CD4-positive, alpha-beta T cell treated with Interleukin-6 at 100 ng/mL for 8 hours (primary cell): ENCODE measurements around the gene EFCAB13.

ENCODE experiments used
- DNase-seq: peaks from one replicate; pipeline ENCODE4 v3.0.0-alpha.2; 2020; ENCODE audit warnings: mixed read lengths, low spot score

EFCAB13 gene

GRCh38 chr17:47323382-47324223 is at the start of gene EFCAB13:
Gene EFCAB13, plus strand, starts transcription at chr17:47323955. Its CDS starts 4,399 bp downstream, at chr17:47328354.
- DNase-seq, result peak; percentile 70

GRCh38 chr17:47274319-47275069 is 49.3 kb upstream of the EFCAB13 start:
- no peak for DNase-seq

- DNase-seq, result no peak
Observed at GRCh38 chr17:47275245-47275984, 48.3 kb upstream of the EFCAB13 start.

GRCh38 chr17:47276444-47276843 is 47.3 kb upstream of the EFCAB13 start:
- DNase-seq, result no peak

DNA sequence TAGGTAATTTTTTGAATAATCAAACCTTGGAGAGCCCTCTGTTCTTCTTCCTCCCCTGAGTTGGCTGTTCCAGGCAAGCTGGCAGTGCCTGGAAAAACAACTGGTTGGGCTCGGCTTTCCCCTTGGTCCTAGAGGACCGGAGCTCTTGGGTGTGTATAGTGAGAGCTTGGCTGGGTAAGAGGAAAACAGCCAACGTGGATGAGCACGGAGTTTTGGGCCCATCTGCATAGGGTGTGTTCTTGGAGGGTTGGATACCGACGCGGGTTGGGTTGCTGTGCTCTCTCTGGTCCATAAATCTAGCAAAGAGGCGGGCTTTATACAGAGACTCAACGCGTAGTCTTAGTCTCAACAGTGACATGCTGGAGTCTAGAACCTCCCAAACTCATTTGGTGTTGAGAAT is 46.9 kb upstream of the EFCAB13 start:
- DNase-seq, result no peak

DNA sequence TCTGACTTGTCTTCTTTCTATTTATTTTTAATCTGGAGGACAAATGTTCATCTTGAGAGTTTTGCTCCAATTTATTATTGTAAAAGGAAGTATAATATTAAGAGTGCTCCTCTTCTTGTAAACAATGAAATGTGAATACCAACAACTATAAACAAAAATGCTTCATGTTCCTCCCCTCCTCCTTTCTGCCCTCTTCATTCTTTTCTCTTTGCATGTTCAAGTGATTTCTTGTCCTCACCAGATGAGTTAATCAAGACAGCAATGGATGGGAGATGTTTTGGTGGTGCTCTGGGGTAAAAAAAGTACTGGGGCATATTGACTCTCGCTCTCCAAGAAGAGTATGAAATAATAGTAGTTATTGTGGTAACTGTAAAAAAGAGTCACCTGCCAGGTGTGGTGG is 45.8 kb upstream of the EFCAB13 start:
- DNase-seq, result no peak

GRCh38 chr17:47278561-47278960 is 45.2 kb upstream of the EFCAB13 start:
- DNase-seq, result no peak

DNA sequence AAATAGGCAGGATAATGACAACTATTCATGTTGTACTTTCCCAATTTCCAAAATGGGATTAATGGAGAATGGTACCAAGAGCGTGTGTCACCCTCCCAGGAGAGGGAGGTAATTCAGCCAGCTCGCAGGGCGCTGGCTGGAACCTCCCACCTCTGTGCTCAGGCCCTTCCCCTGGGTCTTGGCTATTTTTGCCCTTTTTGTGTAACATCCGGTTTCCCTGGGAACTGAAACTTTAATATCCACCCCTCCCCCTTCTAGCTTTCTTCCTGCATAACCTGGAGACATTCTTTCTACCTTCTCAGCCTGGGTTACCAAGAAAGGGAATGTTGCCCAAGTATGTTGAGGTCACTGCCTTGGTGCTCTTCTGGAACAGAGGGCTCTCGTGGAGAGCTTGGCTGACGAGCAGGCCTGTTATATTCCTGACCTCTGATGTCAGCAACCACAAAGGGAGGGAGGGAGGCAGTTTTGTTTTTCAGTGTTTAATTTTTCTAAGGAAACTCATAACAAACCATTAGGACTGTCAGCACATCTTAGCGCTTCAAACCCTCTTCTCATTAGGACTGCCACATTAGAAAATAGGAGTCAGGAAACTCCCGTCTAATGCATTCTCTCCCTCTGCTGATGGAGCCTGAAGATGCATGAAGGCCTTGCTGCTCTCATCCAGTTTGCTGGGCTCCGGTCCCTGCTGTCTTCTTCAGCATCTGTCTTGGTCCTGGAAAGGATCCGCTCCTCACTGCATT is 44.5 kb upstream of the EFCAB13 start:
- no peak for DNase-seq

DNA sequence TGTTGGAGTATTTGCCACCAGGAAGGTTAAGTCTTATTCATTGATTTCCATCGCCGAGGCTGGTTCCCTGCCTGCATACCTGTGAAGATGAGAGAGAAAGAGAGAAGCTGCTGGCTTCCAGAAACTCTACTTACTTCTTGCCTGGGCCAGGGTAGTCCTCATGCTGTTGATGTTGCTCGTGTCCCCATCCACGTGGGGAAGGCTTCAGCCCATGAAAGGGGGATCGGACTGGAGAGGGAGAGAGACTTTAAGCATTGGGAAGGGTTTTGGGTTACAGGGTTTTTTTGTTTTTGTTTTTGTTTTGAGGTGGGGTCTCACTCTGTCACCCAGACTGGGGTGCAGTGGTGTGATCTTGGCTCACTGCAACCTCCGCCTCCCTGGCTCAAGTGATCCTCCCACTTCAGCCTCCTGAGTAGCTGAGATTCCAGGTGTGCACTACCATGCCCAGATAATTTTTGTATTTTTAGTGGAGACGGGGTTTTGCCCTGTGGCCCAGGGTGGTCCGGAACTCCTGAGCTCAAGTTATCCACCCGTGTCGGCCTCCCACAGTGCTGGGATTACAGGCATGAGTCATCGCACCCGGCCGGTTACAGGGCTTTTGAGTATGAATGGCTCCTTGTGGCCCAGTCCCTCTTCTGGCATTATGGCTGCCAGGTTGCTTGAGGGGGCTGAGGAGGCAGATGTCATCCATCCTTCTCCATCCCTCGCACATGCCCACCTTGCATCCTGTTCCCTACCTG is 43.5 kb upstream of the EFCAB13 start:
- DNase-seq, result no peak

DNA sequence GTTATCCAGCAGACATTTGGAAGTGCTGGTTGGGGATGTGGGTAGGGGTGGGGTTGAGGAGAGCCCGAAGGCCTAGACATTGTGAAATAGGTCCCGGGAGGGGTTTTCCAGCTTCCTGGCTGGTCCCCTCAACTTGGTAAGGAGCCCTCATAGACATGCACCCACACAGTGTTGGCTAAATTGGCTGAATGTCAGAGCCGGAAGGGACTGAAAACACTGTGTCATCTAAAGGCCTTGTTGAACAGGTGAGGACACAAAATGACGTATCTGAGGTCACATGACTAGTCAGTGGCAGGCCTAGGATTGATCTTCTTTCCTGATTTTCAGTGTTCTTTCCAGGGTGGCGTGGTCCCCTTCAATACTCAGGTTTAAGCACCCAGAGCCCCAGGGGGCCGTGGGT is 42.5 kb upstream of the EFCAB13 start:
- DNase-seq, result no peak

DNA sequence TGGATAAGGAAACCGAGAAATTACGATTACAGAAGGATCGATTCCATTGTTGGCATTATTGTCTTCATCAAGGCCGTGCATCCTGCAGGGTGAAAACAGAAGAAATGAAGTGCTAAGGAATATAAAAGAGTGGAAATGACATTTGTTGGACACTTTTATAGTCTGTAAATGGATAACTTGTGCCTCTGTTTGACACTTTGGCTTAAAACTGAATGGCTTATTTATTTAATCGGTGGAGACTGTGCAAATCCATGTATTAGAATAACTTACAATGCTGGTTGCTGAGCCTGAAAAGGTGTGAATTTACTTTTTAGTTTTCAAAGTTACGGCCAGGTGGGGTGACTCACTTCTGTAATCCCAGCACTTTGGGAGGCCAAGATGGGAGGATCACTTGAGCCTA is 38.8 kb upstream of the EFCAB13 start:
- no peak for DNase-seq

DNA sequence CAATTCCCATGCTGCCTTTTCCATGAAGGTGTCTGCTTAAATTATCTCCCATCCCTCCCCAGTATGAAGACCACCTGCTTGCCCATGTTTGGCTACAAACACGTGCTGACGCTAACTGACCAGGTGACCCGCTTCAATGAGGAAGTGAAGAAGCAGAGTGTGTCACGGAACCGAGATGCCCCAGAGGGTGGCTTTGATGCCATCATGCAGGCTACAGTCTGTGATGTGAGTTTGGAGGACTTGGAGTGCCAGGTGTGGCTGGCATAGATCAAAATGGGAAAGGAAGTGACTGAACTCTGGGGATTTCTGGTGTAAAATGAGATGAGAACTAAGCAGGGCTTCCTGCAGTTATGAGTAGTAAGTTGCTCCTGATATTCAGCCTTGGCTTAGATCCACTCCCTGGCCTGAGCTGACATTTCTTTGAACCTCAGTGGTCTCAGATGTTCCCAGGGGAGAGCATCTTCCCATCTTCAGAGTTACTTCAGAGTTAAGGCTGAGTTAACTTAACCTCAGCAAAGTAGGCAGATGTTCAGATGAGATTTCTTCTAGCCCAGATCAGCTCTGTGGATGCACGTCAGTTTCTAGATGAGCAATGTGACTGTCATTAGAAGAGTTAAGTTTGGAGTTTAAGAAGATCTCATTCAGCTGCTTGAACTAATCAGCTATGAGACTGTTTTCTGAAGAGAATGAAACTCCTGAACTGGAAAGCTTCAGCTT is 37.4 kb upstream of the EFCAB13 start:
- no peak for DNase-seq

- no peak for DNase-seq
Observed at GRCh38 chr17:47287068-47287467, 36.7 kb upstream of the EFCAB13 start.

GRCh38 chr17:47287639-47288038 is 36.1 kb upstream of the EFCAB13 start:
- no peak for DNase-seq

DNA sequence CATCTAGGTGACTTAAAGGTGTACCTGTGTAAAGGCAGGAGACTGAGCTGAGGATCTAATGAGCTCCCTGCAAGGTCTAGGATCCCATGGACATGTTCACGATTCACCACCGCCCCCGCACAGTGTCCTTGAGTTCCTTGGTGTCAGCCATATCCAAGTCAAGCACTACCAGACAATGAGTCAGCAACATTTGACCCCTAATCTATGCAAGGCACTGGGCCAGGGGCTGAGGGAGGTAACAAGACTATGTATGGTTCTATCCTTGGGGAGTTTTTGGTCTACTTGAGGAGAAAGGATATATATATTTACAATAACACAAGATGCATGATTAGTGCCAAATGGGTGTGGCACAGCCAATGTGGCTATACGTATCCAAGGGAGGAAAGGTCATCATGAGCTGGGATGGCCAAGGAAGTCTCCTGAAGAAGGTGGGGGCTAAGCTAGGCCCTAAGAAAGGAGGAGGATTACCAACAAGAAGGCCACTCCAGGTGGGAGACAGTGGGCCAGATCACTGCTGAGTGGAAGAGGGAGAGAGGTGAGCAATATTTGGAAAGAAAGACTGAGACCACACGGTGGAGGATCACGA is 35.1 kb upstream of the EFCAB13 start:
- no peak for DNase-seq

- no peak for DNase-seq
Observed at GRCh38 chr17:47289302-47289701, 34.5 kb upstream of the EFCAB13 start.

- no peak for DNase-seq
Observed at GRCh38 chr17:47290870-47291241, 32.9 kb upstream of the EFCAB13 start.

DNA sequence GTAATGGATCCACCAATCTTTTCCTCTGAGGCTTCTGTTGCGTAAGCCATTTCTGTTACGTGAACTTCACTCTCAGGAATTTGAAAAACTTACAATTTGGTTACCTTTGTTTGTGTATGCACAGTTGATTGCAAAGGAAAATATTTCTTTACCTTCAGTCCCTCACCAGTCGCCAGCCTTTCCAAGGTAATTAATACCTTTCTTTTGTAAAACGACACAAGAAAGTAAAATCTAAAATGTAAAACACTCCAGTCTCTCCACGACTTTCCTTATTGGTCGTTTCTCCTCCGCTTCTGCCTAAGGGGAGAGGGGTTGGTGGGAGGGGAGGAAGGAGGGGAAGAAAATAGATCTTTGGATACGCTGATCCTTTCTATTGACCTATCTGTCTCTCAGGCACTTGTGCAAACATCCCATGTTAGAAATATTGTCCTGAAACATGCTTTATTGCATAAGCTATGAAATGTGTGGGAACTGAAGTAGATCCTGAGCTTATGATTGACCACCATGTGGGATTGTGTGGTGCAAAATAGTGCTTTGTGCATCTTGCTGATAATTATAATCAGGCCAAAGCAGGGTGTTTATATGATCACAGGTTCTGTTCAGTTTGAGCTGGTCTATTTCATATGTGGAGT is 32.4 kb upstream of the EFCAB13 start:
- DNase-seq, result no peak

DNA sequence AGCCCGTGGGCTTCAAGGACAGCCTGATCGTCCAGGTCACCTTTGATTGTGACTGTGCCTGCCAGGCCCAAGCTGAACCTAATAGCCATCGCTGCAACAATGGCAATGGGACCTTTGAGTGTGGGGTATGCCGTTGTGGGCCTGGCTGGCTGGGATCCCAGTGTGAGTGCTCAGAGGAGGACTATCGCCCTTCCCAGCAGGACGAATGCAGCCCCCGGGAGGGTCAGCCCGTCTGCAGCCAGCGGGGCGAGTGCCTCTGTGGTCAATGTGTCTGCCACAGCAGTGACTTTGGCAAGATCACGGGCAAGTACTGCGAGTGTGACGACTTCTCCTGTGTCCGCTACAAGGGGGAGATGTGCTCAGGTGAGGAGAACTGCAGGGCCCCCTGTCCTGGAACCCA is 31.5 kb upstream of the EFCAB13 start:
- DNase-seq, result no peak
